Measurements from ENCODE around the gene PRRT2.
"Not testable (repeated sequence)": the region's sequence is repeated elsewhere in the genome, so short reads cannot be mapped to it uniquely, and the experiment has no call there.

Gene PRRT2

GRCh38 chr16:29791845-29792807 is 19.9 kb upstream of the PRRT2 start:
- TF ChIP-seq CTCF (IDR thresholded peaks at IDR 0.05; ENCODE audit: low read depth, low read length) = no peak
- H3K4me3 ChIP-seq (ENCODE audit: low read depth, low read length) = peak overlapping the region; percentile 96

GRCh38 chr16:29793153-29793552 is 18.8 kb upstream of the PRRT2 start:
- not testable (repeated sequence) for H3K4me3 ChIP-seq (ENCODE audit: low read depth, low read length)

GRCh38 chr16:29794231-29794710 is 17.7 kb upstream of the PRRT2 start:
- TF ChIP-seq CTCF (IDR thresholded peaks at IDR 0.05; ENCODE audit: low read depth, low read length) = no peak
- no peak overlapping the region for H3K4me3 ChIP-seq (ENCODE audit: low read depth, low read length)

- no peak for TF ChIP-seq CTCF (IDR thresholded peaks at IDR 0.05; ENCODE audit: low read depth, low read length)
- H3K4me3 ChIP-seq (ENCODE audit: low read depth, low read length) = no peak overlapping the region
Measured at GRCh38 chr16:29802416-29802935, 9.5 kb upstream of the PRRT2 start.

- no peak for TF ChIP-seq CTCF (IDR thresholded peaks at IDR 0.05; ENCODE audit: low read depth, low read length)
- no peak overlapping the region for H3K4me3 ChIP-seq (ENCODE audit: low read depth, low read length)
Measured at GRCh38 chr16:29804020-29804419, 8.0 kb upstream of the PRRT2 start.

- TF ChIP-seq CTCF (IDR thresholded peaks at IDR 0.05; ENCODE audit: low read depth, low read length) = no peak
- peak overlapping the region; percentile 74 for H3K4me3 ChIP-seq (ENCODE audit: low read depth, low read length)
Measured at GRCh38 chr16:29804455-29805231, 7.3 kb upstream of the PRRT2 start.

GRCh38 chr16:29805232-29806098 is 6.5 kb upstream of the PRRT2 start:
- H3K4me3 ChIP-seq (ENCODE audit: low read depth, low read length) = peak overlapping the region; percentile 74
- no peak for TF ChIP-seq CTCF (IDR thresholded peaks at IDR 0.05; ENCODE audit: low read depth, low read length)
